Nephron (organoid): ENCODE results near the gene HOXA3.

Experiments
- H3K27ac Mint-ChIP-seq, 3 experiments: 2 replicates each; pipeline ENCODE4 v1.8.0; 2020; ENCODE audit warnings: mixed read lengths in 3 of 3, mild to moderate bottlenecking in 2 of 3, moderate library complexity in 1 of 3
- H3K27me3 Mint-ChIP-seq: 2 replicates; pipeline ENCODE4 v1.8.0; 2021; ENCODE audit warnings: low read depth, mild to moderate bottlenecking, moderate library complexity, mixed read lengths
- H3K36me3 Mint-ChIP-seq: 2 replicates; pipeline ENCODE4 v1.8.0; 2020; ENCODE audit warnings: low read depth, mixed read lengths
- H3K4me1 Mint-ChIP-seq: 2 replicates; pipeline ENCODE4 v1.8.0; 2020; ENCODE audit warnings: mixed read lengths
- H3K4me3 Mint-ChIP-seq, 3 experiments: 2 replicates each; pipeline ENCODE4 v1.8.0; 2020; ENCODE audit warnings: mild to moderate bottlenecking in 3 of 3, mixed read lengths in 3 of 3, moderate library complexity in 2 of 3
- H3K9me3 Mint-ChIP-seq: 2 replicates; pipeline ENCODE4 v1.8.0; 2020; ENCODE audit warnings: mixed read lengths
- TF ChIP-seq, protein P1 (sequence below), 3 experiments: fragments of 200-600 bp; sonication (generic); IDR thresholded peaks; one replicate each; pipeline ENCODE4 v1.5.0; 2021; ENCODE audit warnings: antibody characterized with exemption in 3 of 3; ENCODE audit not compliant: unreplicated experiment in 3 of 3

Gene HOXA3

DNA sequence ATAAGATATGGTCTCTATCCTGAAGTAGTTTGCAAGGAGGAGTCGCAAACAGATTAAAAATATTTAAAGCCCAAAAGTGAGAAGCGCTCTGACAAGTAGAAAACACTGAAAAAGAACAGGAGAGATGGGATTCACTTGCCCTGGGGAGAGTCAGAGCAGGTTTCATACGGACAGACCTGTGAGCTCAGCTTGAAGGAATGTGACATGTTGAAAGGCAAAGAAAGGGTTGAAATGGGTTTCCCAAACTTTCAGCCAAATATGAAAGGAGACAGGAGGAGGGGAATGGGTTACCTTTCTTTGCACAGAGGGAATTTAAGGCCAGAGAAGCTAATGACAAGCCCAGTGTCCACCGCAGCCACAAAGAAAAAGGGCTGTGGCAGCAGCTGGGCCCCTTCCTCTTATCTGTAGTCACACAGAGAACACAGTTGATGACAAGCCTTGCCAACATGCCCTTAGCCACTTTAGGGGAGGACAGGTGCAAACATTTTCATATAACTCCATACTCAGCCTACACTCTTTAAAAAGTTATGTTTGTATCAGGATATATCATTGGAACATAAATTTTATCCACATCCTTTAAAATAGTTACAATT is 71.4 kb downstream of the HOXA3 start:
- H3K4me1 Mint-ChIP-seq: peaks cover 18% of the 10 kb centered on the region
- TF ChIP-seq, protein P1, sequence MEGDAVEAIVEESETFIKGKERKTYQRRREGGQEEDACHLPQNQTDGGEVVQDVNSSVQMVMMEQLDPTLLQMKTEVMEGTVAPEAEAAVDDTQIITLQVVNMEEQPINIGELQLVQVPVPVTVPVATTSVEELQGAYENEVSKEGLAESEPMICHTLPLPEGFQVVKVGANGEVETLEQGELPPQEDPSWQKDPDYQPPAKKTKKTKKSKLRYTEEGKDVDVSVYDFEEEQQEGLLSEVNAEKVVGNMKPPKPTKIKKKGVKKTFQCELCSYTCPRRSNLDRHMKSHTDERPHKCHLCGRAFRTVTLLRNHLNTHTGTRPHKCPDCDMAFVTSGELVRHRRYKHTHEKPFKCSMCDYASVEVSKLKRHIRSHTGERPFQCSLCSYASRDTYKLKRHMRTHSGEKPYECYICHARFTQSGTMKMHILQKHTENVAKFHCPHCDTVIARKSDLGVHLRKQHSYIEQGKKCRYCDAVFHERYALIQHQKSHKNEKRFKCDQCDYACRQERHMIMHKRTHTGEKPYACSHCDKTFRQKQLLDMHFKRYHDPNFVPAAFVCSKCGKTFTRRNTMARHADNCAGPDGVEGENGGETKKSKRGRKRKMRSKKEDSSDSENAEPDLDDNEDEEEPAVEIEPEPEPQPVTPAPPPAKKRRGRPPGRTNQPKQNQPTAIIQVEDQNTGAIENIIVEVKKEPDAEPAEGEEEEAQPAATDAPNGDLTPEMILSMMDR (IDR thresholded peaks at IDR 0.05; ENCODE audit: unreplicated experiment in 3 of 3): no peak

DNA sequence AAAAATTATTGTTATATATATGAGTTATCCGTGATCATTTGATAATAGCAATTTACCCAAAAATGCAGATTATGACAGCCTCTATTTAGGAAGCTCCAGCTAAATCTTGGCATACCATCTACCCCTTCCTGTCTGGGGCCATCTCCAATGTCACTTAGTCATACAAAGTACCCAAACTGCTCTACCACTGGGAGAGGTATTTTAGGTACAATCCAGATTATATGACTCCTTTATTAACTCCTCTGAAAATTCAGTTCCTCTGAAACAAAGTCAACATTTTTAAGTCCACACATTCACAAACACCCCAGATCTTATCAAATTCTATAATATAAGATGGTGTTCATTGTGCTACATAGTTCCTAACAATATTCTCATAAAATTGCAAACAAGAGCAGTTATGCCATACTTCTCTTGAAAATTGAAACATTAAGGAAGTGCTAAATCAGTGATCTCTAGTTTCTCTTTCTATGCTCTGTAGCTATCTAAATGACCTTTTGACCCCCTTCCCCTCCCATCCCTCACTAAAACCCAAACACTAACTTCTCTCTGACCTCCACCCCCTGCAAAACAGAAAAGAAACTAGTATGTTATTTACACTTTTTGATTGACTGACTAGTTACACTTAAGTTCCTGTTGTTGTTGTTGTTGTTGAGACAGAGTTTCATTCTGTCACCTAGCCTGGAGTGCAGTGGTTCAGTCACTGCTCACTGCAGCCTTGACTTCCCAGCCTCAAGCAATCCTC is 73.0 kb downstream of the HOXA3 start:
- TF ChIP-seq, protein P1 (IDR thresholded peaks at IDR 0.05; ENCODE audit: unreplicated experiment in 3 of 3): no peak
- Mint-ChIP-seq H3K27ac (no peak overlapping the region), H3K4me1 (peaks cover 18% of the 10 kb centered on the region), H3K36me3 (no peaks in the 10 kb centered on the region), H3K4me3 (no peak overlapping the region), H3K9me3 (peaks cover 4% of the 10 kb centered on the region), H3K27me3 (no peaks in the 10 kb centered on the region)

More for the DNA sequence above, 71.4 kb downstream of the HOXA3 start:
- Mint-ChIP-seq H3K4me3 (no peak overlapping the region), H3K9me3 (peaks cover 3% of the 10 kb centered on the region), H3K27me3 (no peaks in the 10 kb centered on the region), H3K36me3 (no peaks in the 10 kb centered on the region), H3K27ac (peak overlapping the region; percentile 16 to 67 (median 25))

DNA sequence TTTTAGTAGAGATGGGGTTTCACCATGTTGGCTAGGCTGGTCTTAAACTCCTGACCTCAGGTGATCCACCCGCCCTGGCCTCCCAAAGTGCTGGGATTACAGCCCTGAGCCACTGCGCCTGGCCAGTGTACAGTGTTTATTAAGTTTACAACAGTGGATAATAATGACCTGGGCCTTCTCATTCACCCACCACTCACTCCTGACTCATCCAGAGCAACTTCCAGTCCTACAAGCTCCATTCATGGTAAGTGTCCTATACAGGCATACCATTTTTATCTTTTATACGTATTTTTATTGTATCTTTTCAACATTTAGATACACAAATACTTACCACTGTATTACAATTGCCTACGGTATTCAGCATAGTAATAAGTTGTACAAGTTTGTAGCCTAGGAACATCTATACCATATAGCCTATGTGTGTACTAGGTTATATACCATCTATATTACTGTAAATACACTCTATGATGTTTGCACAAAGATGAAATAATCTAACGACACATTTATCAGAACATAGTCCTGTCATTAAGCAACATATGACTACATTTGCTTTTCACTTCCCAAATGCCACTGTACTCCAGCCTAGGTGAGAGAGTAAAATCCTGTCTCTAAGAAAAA is 73.7 kb downstream of the HOXA3 start:
- Mint-ChIP-seq H3K4me3 (no peak overlapping the region), H3K36me3 (no peaks in the 10 kb centered on the region), H3K27ac (no peak overlapping the region), H3K4me1 (peaks cover 18% of the 10 kb centered on the region), H3K27me3 (no peaks in the 10 kb centered on the region), H3K9me3 (peaks cover 6% of the 10 kb centered on the region)
- TF ChIP-seq, protein P1 (IDR thresholded peaks at IDR 0.05; ENCODE audit: unreplicated experiment in 3 of 3): no peak

DNA sequence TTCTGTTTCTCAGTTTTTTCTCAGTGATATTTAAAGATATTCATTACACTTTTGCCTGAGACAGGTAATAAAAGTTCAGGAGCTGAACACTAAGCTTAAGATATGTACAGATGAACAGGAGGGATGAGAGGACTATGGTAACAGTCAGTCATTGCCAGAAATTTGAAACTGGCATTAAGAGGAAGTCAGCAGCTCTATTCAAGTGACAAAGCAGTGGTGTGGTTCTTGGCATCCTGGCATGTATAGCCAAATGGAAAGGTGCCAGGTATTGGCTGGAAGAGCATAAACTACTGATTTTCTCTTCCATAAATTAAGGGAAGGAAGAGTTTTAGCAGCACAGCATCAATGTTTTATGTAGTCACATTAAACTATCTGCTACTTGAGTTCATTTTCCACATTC is 79.3 kb downstream of the HOXA3 start:
- TF ChIP-seq, protein P1 (IDR thresholded peaks at IDR 0.05; ENCODE audit: unreplicated experiment in 3 of 3): no peak
- Mint-ChIP-seq H3K9me3 (peaks cover 6% of the 10 kb centered on the region), H3K4me3 (no peak overlapping the region), H3K4me1 (peaks cover 12% of the 10 kb centered on the region), H3K27me3 (no peaks in the 10 kb centered on the region), H3K36me3 (no peaks in the 10 kb centered on the region), H3K27ac (no peak overlapping the region)

DNA sequence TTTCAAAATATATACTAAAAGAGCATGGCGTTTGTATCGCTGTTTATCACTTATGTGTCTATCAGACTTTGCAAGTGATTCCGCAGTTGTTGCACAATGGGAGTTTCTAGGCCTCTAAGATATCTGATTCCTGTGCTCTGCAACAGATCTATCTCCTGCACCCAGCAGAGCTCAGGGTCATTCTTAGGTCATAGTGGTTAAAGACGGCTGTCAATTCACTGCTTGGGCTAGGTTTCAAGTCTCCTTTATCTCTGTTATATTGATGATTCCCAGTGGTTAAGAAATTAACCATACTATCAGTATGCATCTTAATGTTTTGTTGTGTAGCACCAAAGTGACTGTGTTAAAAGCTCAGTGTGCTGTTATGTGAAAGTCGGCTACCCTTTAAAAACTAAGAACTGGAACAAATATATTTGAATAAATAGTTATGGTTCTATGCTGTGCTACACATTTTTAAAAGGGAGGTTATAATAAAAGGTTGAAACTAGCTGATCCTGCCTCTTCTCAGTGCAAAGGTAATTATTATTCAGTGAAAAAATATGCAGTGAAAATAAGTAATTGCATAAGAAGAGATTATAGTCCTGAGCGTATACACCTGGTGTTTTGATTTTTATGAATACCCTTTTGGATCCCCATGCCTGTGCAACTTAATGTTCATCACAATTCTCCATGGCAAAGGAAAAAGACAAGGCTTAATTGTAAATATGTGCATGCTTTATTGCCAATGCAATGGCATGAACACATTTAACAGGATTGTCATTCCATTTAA is 80.6 kb downstream of the HOXA3 start:
- H3K36me3 Mint-ChIP-seq: no peaks in the 10 kb centered on the region
- H3K27ac Mint-ChIP-seq: no peak overlapping the region
- no peak overlapping the region for H3K4me3 Mint-ChIP-seq
- peaks cover 12% of the 10 kb centered on the region for H3K4me1 Mint-ChIP-seq
- peaks cover 6% of the 10 kb centered on the region for H3K9me3 Mint-ChIP-seq
- no peaks in the 10 kb centered on the region for H3K27me3 Mint-ChIP-seq
- TF ChIP-seq, protein P1 (IDR thresholded peaks at IDR 0.05; ENCODE audit: unreplicated experiment in 3 of 3): no peak
